ENCODE measurements around the gene PZP.
"Not testable (repeated sequence)": the region's sequence is repeated elsewhere in the genome, so short reads cannot be mapped to it uniquely, and the experiment has no call there.

Gene PZP

DNA sequence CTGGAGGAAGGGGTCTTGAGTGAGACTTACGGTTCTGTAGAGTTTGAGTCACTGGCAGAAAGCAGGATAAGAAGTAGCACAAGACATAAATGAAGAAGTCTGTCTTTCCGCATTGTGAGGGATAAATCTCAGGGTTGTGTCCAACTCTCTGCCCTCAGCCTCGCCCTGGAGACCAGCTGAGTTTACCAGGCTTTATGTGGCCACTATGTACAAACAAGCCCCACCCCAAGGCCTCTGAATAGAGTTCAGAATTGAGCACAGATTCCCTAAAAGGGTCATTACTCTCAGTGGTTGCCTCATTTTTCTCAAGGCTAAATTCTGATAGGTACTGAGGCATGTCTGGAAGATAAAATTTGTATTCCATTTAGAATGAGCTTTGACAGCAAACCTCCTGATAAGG, at the start of gene PZP:
TSS of gene PZP (minus strand) at position 167 of the 400 bp plus-strand sequence. CDS start at position 113, 54 bp downstream.
- DNase-seq, result no peak

DNA sequence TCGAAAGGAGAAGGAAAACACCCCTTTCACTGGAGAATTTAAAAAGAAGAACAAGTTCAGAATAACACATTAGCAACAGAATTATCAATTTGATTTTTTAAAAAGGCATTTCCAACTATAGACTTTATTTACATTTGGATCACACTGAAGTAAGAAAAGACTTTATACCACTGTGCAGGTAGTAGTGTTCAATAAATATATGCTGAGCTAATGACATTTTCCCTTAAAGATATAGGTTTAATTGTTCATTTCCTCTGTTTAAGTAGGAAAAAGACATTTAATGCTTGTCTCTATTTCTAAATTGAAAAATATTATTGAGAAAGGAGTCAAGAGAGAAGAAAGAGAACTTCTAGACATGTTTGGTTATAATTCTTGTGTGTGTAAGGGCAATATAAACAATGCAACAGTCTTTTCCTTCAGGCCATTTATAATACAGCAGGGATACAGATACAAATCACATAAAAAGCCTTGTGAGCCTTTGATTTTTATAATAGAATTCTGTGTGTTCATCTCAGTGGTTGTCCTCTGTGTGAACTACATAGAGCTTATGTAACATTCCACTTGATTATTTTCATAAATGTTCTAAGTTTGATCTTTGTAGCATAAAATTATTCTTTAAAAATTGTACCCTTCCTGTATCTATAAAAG, 48.7 kb upstream of the PZP start:
- no peak for DNase-seq

DNA sequence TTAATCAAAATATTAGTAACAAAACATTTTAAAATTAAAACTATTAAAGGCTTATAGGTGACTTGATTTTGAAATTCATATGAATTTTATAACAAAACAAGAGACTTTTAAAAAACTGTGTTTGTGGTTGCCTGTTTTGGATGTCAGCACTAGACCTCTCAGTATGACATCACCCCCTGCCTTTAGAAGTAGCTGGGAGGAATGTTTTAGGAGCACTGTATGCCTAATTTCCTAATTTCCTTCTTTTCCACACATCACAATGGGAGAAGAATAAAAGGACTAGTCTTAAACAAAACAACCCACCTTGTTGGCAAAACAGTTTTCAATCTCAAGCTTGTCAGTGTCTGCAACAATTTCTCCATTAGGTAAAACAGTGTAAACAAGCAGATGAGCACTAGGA, 48.1 kb upstream of the PZP start:
- no peak for DNase-seq

DNA sequence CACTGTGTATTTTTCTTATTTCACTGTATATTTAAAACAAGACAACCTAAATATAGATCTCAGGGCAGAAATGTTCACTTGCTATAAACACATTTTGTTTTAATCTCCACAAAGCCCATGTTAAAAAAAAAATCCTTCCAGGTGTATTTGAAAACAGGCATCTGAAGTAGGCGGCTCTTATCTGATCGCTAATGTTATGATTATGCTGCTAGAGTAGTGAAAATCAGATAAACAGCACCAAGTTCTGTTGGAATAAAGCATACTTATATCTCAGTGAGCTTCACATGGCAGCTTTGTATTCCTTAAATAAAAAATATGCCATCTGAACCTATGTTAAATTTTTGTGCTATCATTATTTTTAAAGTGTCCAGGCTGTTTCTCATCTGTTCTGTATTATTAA, 47.6 kb upstream of the PZP start:
- no peak for DNase-seq

DNA sequence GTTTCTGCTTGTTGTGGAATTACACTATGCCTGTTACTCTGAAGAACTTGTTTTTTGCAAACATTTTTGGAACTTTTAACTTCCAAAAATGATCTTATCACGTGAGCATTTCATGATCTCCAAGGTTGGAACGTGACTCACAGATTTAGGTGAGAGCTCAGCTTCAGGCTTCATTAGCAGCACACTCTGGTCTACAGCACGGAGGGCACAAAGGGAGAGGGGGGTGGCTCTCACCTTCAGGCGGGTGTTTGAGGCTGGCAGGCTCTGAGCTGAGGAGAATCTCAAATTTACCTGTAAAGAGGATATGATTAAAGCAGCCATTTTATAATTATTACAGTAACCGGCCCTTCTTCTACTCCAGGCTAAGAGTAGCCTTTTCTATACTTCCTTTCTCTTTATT, 45.3 kb upstream of the PZP start:
- DNase-seq, result no peak

DNA sequence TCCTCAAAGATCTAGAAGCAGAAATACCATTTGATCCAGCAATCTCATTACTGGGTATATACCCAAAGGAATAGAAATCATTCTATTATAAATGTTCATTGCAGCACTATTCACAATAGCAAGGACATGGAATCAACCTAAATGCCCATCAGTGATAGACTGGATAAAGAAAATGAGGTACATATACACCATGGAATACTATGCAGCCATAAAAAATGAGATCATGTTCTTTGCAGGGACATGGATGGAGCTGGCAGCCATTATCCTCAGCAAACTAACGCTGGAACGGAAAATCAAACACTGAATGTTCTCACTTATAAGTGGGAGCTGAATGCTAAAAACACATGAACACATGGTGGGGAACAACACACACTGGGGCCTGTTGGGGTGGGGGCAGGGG, 44.6 kb upstream of the PZP start:
- not testable (repeated sequence) for DNase-seq

DNA sequence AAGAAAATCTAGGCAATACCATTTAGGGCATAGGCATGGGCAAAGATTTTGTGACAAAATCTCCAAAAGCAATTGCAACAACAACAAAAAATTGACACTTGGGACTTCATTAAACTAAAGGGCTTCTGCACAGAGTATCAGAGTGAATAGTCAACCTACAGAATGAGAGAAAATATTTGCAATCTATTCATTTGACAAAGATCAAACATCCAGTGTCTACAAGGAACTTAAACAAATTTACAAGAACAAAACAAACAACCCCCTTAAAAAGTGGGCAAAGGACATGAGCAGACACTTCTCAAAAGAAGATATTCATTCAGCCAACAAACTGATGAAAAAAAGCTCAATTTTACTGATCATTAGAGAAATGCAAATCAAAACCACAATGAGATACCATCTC, 44.1 kb upstream of the PZP start:
- DNase-seq, result no peak

DNA sequence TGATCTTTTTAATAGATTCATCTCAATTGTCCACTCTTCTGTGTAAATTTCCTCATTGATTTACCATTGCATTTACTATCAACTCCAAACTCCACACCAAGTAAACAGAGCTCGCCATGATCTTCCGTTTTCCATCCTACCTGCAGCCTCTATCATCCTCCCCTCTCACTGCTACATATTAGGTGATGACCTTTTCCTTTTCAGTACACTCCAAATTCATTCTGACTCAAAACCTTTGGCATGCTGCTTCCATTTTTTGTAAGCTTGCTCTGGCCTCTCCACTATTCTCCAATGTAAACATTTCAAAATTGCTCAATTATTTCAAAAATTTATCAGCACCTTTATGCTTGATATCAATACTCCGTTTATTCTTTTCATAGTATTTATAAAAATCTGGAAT, 40.2 kb upstream of the PZP start:
- DNase-seq, result no peak

DNA sequence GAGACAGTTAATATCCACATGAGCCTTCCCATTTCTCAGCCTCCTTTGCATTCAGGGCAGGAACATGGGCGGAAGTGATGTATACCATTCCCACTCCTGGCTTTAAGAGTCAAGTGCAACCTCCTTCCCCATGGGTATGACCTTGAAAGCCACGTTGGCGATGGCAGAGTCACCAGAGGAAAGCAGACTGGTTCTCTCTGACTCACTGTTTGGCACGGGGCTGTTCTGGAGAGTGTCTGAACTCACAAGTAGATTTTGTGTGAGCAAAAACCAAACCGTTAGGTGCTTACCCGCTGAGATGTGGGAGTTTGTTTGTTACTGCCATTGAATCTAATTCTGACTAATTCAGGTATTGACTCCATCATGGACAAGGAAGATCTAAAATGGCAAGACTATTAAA, 36.7 kb upstream of the PZP start:
- DNase-seq, result no peak

DNA sequence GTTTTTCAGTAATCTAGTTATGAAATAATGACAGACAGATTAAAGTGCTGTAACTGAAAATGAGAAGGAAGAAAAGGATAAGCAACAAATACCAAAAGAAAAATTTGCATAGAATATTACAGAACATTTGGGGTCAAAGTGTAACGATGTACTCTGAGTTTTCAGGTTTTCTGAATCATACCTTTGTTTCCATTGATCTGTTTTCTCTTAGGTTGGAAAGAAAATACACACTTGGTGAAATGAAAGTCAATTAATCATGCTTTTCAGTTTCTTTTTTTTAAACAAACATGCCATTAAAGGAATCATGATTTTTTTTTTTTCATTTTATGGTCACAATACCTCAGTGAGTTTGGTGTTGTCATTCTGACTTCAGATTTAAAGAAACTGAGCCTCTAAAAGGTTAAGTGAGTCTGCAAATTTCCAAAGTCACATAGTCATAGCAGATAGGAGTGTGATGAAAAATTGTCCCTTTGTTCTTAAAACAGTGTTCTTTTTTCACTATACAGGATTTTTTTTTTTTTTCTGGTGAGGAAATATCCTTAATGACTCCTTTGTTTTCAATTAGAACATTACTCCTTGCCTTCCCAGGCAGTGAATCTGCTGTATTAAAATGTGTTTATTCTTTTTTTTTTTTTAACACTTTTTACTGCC, 35.9 kb upstream of the PZP start:
- DNase-seq, result no peak

DNA sequence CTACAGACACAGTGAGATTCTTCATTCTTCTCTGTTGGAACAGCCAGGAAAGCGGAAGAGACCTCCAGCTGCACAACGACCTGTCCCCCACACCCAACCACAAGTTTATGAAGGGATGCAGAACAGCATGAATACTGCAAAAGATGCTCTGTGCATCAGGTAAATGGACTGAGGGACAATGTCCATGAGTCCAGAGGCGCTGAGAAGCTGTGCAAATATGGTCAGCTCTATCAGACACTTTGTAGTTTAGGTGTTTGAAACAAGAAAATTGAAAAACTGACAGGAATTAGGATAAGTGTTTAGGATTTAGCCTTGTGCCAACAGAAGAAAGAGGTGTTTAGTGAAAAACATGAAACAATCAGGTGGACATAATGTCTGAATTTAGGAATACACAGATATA, 33.1 kb upstream of the PZP start:
- DNase-seq, result no peak

DNA sequence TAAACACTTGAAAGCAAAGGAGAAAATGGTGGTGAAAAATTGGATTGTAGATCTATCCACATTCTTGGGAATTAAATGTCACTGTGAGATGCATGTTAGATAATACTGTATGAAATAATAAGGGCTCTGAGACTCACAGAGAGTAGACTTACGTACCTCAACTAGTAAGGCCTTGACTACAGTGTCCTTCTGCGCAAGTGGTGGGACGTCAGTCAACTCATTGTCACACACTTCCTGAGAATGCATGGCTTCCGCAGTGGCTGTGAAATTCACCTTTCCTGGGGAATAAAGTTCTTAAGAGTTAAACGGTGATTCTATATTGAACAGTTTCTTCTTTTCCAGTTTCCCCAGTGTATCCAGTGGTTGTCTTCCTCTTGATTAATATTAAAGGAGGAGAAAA, 32.6 kb upstream of the PZP start:
- DNase-seq, result no peak

DNA sequence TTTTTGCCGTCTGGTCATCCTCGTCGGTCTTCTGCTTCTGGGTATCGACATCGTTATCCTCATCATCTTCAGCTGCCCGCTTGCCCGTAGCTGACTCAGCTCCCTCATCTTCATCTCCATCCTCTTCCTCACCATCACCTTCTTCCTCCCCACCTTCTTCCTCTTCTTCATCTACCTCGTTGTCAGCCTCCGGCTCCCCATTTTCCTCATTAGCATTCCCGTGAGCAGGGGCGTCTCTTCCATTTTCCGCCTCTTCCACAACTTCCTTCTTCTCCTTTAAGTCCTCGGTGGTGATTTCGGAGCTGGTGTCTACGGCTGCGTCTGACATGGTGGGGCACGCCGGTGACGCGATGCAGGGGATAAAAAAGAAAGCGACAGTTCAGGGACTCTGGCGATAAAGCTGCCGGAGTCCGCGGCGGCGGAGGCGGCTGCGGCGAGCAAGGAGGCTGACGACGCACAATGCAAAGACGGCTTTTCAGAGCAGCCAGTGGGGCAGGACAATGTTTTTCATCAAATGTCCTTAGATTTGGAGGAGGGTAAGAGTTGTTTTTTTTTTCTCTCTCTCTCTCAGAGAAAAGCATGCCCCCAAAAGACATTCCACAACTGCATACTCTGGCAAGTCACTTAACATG, 31.9 kb upstream of the PZP start:
- not testable (repeated sequence) for DNase-seq

DNA sequence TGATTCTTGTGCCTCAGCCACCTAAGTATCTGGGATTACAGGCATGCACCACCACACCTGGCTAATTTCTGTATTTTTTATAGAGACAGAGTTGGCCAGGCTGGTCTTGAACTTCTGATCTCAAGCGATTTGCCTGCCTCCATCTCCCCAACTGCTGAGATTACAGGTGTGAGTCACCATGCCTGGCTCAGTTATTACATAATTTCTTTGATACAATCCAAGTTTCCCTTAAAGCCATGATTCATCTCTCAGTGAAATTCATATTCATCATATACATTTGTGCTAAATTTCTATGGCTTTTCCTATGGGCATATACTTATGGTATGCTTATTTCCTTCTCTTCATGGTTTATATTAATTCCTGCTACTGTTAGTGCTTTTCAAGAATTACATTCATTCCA, 29.1 kb upstream of the PZP start:
- DNase-seq, result no peak

DNA sequence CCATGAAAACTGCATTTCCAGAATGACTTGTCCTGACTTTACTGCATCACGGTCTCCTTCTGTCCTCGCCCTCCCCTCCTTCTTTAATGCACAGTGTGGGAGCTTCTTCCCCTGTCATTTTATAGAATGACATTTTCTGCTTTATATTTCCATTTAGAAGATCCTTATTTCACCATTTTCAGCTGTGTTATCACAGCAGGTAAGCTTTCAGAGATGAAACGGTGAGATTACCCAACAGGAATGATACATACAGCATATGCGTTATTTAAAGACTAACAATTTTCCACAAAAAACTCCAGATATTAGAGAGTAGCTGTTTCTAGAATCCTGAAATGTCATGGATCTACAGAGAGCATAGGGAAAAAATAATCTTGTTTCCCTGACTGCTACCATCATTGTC, 27.3 kb upstream of the PZP start:
- DNase-seq, result no peak

DNA sequence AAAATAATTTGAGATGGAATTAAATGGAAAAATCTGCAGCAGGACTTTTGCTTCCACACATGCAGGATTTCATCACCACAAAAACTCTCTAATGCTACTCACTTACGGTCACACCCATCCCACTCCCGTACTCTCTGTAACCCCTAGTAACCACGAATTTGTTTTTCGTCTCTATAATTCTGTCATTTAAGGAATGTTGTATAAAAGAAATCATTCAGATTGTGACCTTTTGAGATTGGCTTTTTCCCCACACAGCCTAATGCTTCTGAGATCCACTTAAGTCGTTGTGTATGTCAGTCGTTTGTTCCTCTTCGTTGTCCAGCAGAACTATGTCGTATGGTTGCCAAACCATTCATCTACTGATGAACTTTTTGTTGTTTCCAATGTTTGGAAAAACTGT, 19.8 kb upstream of the PZP start:
- DNase-seq, result no peak

DNA sequence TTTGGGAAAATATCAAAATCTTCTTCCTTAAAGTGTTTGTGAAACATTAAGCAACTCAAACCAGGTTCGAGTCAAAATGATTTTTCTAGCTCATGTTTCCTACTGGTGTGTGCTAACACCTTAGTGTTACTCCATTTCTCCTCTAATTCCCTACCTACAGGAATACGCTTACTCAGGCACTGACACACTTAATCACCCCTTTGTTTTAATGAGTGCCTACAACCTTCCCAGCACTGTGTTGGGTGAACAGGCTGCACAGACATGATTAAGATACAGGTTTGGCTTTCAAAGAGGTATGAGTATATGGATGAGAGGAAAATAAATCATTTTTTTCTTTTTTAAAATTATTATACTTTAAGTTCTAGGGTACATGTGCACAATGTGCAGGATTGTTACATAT, 15.6 kb upstream of the PZP start:
- DNase-seq, result no peak

DNA sequence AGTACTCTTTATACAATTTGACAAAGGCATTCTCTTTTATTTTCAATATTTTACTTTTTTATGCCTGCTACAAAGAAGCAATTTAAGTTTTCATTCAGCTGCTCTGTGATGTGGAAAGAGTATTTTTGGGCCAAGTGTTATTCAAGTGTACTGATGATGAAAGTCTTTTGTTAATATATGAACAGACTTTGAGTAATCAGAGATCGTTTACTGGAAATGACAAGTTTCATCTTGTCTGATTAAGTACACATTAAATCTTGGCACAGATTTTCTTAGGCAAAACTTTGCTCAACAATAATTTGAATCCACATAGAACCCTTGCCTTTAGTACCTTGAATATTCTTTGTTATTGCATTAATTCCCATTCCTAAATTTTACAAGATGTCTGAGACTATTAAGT, 13.3 kb upstream of the PZP start:
- peak; percentile 13 for DNase-seq

DNA sequence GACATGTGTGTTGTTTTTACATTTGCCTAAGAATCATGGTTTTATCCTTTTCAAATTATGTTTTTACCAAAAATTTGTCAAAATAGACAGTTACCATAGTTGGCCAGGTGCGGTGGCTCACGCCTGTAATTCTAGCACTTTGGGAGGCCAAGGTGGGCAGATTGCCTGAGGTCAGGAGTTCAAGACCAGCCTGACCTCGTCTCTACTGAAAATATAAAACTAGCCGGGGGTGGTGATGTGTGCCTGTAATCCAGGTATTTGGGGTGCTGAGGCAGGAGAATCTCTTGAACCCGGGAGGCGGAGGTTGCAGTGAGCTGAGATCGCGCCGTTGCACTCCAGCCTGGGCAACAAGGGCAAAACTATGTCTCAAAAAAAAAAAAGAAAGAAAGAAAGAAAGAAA, 12.8 kb upstream of the PZP start:
- not testable (repeated sequence) for DNase-seq

DNA sequence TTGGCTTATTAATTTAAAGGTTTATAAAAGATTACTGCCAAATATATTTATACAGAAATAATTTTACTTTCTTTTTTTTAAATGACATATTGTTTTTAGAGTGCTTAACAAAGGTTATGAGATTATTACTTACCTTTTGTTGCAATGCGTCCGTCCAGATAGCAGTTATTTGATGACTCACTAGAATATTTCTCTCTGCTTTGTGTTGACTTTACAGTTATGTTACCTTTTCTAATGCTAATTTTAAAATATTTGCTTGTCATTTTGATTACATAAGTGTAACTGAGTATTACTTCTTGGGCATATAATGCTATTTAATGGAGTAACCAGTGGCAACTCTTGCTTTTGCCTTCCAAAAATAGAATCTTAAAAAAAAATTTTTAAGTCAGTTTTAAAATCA, 6.3 kb upstream of the PZP start:
- no peak for DNase-seq

DNA sequence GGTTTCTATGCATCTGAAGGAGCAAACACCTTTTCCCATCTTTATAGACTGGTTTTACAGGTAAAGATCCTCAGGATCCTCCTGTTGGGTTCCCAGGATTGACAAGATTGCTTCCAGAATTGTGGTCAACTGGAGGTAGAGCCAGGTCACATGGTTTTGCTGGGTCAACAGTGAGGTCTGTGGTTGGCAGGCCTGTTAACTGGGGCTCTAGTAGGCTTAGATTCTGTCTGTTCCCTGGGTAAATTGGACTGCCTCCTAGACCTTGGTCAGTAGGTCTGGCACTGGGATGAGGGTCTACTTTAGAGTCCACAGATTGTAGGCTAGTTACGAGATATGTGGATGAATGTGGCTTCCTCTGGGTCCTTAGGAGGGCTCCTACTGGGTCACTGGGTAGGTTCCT, 3.5 kb upstream of the PZP start:
- no peak for DNase-seq

DNA sequence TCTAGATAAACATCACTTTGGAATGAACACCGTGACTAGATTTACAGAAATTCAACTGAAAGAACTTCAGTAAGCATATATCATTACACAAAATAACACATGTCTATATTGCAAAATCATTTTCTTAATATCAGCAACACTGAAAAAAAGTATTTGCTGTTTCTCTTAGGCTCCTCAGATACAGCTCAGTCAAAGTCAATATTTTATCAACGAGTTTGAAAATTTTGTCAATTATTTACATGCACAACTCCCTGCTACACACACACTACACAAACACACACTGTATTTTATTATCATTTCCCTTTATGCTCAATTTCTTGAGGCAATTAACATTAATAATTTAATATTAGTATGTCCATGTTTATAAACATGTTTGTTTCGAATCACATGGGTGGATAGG, 3.8 kb downstream of the PZP start:
- DNase-seq, result no peak

DNA sequence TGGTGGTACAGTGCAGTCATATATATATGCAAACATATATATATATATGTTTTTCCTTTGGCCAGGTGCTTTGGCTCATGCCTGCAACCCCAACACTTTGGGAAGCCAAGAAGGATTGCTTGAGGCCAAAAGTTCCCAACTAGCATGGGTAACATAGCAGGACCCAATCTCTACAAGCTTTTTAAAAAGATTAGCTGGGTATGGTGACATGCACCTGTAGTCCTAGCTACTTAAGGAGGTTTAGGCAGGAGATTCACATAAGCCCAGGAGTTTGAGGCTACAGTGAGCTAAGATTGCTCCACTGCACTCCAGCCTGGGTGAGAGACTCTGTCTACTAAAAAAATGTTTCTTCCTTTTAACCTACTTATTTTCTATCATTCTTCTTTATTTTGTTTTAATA, 10.2 kb downstream of the PZP start:
- DNase-seq, result no peak

DNA sequence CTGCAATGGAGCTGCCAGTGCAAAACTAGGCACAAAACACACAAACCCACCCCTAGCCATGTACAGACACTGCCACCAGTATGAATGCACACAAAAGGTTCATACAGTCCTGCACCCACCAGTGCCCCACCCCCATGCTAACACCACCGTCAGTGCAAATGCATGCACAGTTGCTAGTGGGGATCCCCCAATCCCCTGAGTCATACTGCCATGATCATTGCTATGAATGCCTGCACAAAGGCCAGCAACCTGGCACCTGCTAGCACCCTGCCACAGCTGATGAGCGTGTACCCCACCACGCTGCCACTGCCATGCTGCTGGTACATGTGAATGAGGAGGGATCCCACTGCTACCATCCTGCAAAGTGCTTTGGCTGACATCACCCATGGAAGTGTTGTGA, 23.9 kb downstream of the PZP start:
- no peak for DNase-seq

DNA sequence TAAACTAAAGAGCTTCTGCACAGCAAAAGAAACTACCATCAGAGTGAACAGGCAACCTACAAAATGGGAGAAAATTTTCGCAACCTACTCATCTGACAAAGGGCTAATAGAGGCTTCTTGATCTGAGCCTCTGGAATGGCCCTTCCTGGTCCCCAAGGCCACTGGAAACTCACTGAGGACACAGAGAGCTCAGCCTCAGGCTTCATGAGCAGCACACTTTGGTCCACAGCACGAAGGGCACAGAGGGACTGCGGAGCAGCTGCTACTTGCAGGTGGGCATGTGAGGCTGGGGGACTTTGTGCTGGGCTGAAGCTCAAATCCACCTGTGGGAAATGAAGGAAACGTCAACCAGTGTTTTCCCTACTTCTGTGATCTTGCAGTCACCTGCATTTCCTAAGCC, 27.4 kb downstream of the PZP start:
- no peak for DNase-seq

Measured in NCI-H69 (cell line).